GM18519 (cell line): ENCODE data around the gene DSC2.

Experiments used
- ATAC-seq: cut with Tn5 transposase; IDR thresholded peaks from one replicate; pipeline ENCODE4 v1.9.1; 2021; ENCODE audit warnings: mild to moderate bottlenecking, moderate library complexity; ENCODE audit not compliant: unreplicated experiment, low FRiP score

DSC2 gene

DNA sequence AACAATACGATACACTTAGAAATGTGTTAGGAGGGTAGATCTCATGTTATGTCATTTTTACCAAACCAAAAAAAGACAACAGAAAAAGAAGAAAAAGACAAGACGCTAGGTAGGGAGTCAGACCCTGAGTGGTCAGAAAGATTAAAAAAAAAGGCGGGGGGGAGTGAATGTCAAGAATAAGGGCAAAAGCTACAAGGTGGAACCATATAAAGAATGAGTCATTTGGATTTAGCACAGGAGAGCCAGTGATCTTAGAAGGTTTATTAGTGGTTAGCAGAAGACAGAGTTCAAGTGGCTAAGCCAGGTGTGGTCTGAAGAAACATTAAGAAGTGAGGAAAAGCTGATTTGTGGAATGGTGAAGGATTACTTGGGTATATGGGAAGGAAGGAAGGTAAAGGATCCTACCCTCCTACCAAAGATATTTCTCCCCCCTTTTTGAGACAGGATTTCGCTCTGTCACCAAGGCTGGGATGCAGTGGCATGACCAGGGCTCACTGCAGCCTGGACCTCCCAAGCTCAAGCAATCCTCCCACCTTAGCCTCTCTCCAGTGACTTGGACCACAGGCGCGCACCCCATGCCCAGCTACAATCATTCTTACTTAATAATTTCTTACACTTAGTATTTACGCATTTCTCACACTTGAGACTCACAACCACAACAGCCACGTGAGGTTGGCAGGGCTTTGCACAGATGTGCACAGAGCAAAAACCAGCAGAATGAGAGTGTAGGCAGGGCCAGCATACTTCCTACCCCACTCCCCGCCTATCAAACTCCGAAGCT is 2.6 kb downstream of the DSC2 start:
- ATAC-seq, result no peak

DNA sequence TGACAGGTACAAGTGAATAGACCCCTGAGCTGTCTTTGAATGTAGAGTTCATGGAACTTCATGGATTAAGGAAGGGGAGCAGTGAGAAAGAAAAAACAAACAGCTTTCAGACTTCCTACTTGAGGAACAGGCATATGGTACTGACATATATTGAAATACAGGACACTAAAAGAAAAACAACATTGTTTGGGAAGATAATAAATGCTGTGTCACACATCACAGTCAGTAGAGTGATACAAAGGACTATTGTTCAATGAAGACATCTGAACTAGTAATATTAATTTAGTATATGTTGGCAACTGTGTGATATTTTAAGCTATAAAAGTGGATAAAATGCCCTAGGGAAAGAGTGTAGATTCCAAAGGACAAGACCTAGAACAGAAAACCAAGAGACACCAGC is 3.3 kb downstream of the DSC2 start:
- ATAC-seq, result no peak

DNA sequence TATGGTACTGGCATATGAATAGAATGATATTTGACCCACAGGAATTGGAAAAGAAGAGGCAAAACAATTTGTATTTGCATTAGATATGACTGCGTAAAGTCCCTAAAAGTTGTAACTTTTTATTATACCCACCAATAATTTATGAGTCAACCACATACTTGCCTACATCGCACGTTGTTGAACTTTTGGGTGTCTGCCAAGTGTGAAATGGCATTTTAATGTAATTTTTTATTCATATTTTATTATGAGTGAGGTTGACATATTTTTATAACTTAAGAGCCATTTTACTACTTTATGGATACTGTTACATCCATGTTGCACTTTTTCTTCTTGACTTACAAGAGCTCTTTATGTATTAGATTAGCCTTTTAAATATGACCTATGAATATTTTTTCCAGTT is 4.6 kb downstream of the DSC2 start:
- no peak for ATAC-seq

DNA sequence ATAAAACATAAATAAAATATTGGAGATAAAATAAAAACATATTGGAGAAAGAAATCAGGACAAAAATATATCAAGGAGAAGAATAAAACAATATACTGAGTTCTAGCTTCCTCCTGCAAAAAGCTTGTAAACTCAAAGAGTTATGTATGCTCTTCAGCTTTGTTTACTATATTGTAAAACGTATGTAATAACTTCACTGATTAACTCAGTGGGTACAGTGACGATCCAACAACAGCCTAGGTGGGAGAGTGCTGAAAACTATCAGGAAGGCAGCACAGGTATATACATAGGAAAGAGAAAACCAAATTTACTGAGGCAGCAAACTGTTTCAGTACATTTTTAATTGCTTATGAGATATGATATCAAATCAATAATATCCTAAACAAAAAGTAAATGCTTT is 8.3 kb downstream of the DSC2 start:
- no peak for ATAC-seq

DNA sequence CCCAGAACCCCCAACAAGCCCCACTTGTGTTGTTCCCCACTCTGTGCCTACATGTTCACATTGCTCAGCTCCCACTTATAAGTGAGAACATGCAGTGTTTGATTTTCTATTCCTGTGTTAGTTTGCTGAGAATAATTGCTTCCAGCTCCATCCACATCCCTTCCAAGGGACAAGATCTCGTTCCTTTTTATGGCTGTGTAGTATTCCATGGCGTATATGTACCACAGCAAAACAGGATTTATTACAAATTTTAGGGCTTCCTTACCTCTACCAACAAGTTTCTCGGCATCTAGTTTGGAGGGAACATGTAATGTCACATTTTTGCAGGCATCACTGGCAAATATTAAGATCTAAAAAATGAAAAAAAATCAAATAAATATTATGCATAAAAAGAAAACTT is 8.9 kb downstream of the DSC2 start:
- ATAC-seq, result no peak

DNA sequence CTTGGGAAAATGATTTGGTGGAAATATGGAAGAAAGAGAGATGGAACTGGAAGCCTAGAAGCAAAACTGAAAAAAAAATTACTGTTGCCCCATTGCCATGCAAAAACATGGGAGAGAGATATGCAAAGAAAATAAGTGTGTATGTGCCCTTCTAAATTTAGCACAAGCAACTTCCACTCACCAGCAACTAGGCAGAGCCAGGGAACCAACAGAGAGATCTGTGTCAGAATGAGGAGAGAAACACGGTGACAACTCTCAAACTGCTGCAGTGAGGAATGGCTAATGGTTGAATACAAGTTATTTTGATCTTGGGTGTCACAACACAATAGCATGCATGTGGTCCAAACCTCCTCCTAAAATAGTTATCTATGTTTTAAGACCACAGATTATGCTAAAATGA is 10.9 kb downstream of the DSC2 start:
- ATAC-seq, result no peak

DNA sequence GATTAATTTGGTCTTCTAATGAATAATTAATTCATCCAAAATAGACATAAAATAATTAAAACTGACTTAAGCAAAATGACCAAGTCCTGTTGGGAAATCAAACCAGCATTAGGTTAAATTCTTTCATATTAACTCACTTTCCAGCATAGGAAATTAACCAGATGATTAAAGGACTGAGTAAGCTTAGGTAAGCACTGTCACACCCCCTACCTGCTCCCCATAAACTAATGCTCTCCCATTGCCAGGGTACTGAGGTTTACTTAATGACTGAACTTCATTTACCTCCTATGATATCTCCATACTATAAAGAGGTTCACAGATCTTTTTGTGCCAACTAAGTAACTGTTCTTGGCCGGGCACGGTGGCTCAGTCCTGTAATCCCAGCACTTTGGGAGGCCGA is 13.7 kb downstream of the DSC2 start:
- ATAC-seq, result no peak

DNA sequence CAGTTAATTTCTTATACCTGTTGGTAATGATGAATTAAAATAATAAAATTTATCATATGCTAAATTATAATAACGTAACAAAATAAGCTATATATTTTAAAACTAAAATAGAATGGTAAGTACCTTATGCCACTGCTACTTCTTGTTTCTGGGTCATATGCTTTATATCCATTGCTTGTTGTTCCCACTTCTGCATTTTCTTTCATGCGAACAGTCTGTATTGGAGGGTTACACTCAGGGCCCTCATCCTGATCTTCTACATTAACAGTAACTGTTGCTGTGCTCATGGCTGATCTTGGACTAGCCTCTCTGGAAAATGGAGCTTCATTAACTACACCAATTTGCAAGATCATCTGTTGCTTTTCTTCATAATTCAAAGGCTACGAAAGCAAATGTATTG is 22.2 kb downstream of the DSC2 start:
- no peak for ATAC-seq

DNA sequence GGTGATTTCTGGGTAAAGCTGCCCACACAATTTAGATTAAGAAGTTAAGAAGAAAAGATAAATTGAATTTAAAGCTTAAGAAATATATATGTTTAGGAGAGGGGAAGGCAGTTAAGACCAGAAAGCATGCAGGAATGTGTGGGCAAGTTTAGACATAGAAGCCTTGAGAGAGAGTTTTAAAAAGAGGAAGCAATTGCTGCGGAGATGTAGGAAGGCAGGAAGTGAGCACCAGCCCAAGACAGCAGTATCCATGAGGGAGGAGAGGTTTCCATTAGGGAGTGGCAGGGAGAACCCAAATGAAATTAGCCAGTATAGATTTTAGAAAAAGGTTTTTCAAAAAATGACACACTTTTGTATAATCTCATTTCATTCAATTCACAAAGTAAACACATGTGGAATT is 24.3 kb downstream of the DSC2 start:
- ATAC-seq, result no peak

DNA sequence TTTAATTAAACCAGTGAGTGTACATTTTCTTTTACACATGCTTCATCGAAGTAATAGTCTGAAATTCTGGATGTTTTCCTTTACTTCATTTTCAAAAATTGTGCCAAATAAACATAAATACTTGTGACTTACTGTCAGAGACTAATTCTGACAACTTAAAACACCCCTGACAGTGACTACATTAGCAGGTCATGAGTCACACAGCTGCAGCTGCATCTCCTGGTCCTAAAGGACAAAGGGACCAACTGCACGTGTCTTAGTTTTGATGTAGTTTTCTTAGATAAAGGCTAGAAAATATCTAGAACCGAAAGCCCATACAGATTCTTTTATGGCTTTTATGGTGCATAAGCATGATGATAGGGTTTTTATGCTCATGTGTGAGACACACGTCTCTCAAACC is 30.0 kb downstream of the DSC2 start:
- ATAC-seq, result no peak

DNA sequence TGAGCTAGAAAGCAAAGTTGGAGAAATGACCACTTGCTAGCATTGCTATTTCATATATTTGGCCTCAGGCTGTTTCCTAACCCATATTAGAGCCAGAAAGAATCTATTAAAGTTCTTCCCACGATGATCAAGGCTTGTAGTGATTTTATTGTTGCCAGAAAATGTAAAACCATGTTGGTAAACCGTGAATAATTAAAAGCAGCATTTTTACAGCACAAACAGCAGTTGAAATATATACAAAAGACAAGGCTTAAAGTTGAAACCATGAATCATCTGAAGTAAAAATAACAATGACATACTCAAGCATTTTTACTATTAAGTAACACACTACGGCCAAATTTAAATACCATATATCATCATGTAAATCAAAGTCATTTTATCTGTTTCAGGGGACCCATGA is 32.0 kb downstream of the DSC2 start:
- ATAC-seq, result no peak

DNA sequence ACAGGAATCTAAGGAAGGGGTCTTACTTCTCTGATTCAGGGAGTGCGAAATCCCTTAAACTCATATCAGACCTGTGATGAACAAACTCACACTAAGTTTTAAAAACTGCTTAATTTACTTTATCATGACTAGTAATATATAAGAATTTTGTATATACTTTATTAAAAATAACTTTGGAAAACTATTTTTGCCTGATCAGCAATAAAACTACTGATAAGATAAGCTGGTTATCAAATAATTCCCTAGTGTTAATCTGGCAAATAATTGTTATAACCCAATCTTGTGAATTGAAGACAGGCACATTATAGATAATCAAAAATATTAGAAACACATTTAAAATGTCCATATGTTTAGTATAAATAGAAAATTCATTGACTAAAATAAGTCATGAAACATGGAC is 36.0 kb downstream of the DSC2 start:
- ATAC-seq, result no peak

DNA sequence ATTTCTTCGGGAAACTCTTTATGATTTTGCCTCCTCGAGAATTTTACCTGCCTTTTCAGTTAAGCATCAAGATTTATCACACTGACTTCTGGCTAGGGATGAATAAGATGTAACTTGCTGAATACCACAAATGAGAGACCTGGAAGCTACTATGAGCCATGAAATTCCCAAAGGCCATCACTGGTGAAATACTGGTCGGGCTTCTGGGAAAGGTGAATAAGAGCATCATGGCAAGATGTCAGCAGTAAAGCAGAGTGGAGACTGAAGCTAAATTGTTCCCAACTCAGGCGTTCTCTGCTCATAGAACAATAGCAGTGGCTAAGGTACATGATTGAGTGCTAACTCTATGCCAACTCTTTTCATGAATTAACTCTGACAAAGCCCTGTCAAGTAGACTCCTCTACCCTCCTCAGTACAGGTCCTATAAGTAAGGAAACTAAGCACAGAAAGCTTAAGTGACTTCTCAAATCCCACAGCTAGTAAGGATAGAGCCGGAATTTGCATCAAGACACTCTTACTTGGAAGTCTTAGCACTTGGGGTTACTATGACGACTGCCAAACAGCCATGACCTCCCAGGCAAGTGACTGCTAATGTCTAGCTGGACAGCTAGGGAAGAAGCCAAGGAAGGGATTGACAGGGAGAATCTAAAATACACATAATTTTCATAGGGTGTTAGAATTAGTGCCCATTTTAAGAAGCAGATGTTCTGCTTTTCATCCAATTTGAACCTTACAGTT is 37.0 kb downstream of the DSC2 start:
- no peak for ATAC-seq

DNA sequence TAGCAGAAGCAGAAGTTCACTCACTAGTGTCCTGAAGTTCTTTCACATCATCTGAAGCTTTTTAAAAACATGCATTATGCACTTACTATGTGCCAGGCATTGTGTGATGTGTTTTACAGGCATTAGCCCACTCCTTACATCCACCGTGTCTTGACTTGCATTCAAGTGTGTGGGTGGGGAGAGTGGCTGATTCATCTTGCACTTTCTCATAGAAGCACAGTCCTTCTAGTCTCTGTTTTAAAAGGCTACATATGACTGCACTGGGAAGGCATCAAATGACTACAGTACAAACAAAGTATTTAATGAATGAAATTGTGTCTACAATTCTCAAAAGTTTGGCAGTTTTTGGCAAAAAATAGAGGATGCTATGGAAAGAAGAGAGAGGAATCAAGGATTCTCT is 38.1 kb downstream of the DSC2 start:
- ATAC-seq, result peak; percentile 77

DNA sequence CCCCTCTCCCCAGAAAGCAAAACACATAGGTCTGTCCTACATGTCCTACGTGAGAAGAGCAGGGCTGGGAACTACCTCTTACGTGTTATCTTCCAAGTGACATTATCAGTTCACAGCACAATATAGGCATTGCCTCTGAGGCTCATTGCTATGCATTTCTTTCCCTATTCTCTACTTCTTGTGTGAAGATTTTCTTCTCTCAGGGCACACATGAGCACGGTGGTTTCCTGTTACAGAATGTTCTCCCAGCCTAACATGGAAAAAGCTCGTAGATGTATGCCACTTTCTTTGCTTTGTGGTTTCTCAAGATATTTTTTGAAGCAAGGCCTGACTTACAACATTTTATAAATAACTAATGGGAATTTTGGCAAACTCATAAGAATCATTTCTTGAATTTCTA is 40.3 kb downstream of the DSC2 start:
- no peak for ATAC-seq

DNA sequence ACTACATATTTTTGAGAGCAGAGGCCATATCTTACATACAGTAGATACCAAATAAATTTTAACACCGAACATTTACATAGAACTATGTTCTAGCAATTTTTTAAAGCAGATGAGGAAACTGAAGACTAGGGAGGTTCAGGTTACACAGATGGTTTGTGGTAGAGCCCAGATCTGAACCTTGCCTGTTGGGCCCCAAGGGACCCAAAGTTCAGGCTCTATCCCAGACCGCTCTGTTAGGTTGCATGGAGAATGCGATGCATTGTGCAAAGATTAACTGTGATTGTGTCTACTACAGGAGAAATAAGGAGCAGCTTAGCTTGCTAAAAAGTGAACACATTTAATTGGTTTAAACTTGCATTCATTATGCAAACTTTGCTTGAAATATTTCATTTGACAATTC is 43.3 kb downstream of the DSC2 start:
- ATAC-seq, result no peak

DNA sequence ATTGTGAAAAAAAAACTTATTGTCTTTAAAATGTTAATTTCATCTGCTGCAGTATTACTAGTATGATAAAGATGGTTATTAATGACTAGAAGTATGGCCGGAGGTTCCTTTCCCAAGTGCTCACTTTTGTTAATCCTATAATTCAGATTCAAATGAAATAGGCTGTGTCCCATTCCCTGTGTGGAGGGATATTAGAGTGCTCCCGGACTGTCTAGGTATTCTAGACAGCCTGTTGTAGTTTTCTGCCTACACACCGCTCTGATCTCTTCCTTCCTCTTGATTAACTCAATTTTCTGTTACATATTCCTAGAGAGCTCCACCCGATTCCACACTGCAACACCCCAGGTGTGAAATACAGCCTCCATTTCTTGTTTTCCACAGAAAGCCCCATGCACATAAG is 44.3 kb downstream of the DSC2 start:
- ATAC-seq, result no peak

DNA sequence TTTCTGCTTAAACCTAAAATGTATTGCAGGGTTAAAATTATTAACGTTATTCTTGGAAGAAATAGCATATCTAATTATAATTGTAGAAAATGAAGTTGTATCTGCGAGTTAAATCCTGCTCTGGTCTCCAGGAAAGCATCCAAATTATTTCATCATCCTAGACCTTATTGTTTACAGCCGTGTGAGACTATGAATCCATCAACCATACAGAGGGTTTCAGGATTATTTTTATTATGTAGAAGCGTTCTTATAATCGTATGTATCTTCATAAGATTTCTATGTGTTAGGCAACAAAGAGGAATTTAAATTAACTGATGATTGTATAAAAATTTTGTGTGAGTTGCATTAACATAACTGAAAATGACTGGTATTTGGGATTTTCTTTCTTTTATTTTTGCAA is 45.2 kb downstream of the DSC2 start:
- ATAC-seq, result no peak

DNA sequence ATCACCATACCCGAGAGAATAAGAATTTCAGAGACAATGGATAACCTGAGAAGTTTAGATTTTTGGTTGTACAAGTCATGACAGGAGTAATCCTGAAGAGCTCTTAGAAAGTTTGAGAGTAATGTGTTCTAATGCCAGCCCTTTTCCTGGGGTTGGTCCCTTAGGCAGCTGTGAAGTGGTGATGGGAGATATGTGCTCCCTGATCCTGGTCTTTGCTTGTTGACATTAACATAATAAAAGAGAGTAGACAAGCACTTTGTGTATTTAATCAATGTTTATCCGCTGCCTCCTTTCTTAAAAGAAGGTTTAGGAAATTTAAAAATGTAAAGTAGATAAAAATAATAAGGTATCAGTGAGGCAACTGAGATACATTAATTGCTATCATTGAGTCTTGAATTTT is 45.9 kb downstream of the DSC2 start:
- no peak for ATAC-seq

DNA sequence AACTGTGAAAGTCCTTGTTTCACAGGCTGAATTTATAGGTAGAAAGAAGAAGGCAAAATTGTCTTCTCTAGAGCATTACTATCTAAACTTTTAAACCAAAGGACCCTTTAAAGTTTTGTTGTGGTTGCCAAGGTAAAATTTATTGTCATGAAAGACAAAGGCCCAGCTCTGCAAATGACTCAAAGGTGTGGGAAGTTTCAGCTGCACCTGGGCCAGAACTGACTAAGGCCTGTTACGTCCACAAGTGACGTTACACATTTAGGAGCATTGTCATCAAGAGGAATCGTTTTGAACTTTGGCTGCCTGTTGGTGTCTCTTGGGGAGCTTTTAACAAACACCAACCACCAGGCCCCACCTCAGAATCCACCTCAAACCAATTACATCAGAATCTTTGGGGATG is 51.6 kb downstream of the DSC2 start:
- no peak for ATAC-seq

DNA sequence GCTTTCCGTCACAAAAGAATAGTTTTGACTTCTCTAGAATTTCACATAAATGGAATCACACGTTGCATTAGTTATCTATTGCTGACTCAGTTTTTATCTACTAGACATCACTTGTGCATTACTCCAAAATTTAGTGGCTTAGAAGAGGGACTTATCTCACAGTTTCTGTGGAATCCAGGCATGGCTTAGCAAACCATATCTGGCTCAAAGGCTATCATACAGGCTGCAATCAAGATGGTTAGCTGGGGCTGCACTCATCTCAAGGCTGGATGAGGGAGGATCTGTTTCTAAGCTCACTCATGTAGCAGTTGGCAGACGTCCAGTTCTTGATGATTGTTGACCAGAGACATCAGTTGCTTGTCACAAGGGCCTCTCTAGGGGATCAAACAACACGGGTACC is 53.0 kb downstream of the DSC2 start:
- ATAC-seq, result no peak

DNA sequence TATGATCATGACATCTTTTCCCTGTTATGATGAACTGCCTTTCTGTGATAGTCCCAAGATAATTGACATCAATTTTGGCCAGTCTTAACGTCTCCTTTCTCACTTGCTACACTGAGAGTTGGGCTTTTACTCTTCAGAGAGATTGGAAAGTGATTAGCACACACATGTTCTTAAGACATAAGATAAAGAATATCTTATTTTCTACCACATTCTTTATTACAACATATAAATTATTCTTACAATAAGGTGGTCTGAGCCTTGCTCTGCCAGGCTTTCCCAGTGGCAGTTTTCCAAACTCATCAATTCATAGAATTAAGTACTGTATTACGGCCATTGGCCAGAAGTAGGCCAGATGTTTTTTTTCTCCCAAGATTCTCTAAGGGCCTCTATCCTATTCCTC is 54.0 kb downstream of the DSC2 start:
- no peak for ATAC-seq
